Measurements from ENCODE around the gene STAB1.

DNA sequence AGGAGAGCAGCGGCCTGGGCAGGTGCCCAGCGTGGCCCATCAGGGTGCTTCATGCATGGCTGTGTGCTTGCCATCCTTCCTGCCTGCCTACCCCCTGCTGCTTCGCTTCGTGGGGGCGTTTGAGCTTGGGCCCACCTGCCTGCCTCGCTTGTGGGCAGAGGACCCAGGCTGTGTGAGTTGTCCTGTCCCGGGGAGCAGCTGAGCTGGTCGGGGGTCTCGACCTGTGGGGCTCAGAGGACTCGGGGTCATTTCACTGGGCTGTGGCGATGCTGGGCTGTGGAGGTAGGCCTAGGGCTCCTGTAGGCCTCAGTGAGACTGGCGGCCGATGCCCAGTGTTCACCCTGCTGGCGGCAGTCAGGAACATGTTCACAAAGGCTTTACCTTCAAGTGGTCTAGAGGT lies 12.1 kb upstream of the STAB1 start:
- TF ChIP-seq CTCF (IDR thresholded peaks at IDR 0.05), result no peak
- no peak for TF ChIP-seq POLR2A (IDR thresholded peaks at IDR 0.05)
